SK-N-SH treated with all-trans-retinoic acid at 6 μM for 48 hours (cell line): Measurements from ENCODE around the gene PSMD14.

Source experiments
- GLIS3 ChIP-seq: fragments of 250-450 bp; sonication (Bioruptor Pico); IDR thresholded peaks from 2 replicates; pipeline ENCODE4 v1.5.0; 2020; ENCODE audit warnings: mild to moderate bottlenecking, moderate library complexity
- ISL1 ChIP-seq: fragments of 250-450 bp; sonication (Bioruptor Pico); IDR thresholded peaks from 2 replicates; pipeline ENCODE4 v2.1.2; 2022; ENCODE audit warnings: mild to moderate bottlenecking, moderate library complexity
- PATZ1 ChIP-seq: fragments of 250-450 bp; sonication (Bioruptor Pico); IDR thresholded peaks from 2 replicates; pipeline ENCODE4 v1.8.0; 2020; ENCODE audit warnings: mild to moderate bottlenecking, moderate library complexity, borderline replicate concordance
- SNAI2 ChIP-seq: fragments of 250-450 bp; sonication (Bioruptor Pico); IDR thresholded peaks from 2 replicates; pipeline ENCODE4 v1.5.0; 2020; ENCODE audit warnings: mild to moderate bottlenecking, moderate library complexity
- ZFP30 ChIP-seq: fragments of 450-650 bp; formaldehyde crosslinking; IDR thresholded peaks from 2 replicates; pipeline ENCODE4 v1.5.0; 2022; ENCODE audit warnings: mild to moderate bottlenecking, moderate library complexity
- ZNF565 ChIP-seq: fragments of 450-650 bp; formaldehyde crosslinking; conservative IDR thresholded peaks from 2 replicates; pipeline ENCODE4 v1.5.0; 2020; ENCODE audit warnings: low read depth, mild to moderate bottlenecking, moderate library complexity

- TF ChIP-seq GLIS3 = no peak
- no peak for TF ChIP-seq PATZ1
- no peak for TF ChIP-seq ISL1 (CRISPR knock-in tag)
- no peak for TF ChIP-seq SNAI2 (CRISPR knock-in tag)
- TF ChIP-seq ZNF565 (CRISPR knock-in tag) = no peak
- no peak for TF ChIP-seq ZFP30 (CRISPR knock-in tag)
These were observed 43.5 kb downstream of the PSMD14 start for GRCh38 chr2:161351678-161352077.
